Nephron progenitor cell (in vitro differentiated cells): ENCODE results near the gene MSI2.

Source experiments
- DNase-seq: peaks from one replicate; pipeline ENCODE4 v3.0.0; 2021
- H3K27ac Mint-ChIP-seq: 2 replicates; pipeline ENCODE4 v1.8.0; 2021; ENCODE audit warnings: mild to moderate bottlenecking, moderate library complexity, mixed read lengths
- H3K27me3 Mint-ChIP-seq: 2 replicates; pipeline ENCODE4 v1.8.0; 2021; ENCODE audit warnings: mild to moderate bottlenecking, low read depth, mixed read lengths; ENCODE audit not compliant: poor library complexity
- H3K36me3 Mint-ChIP-seq: 2 replicates; pipeline ENCODE4 v1.8.0; 2021; ENCODE audit warnings: low read depth, mixed read lengths
- H3K4me1 Mint-ChIP-seq: 2 replicates; pipeline ENCODE4 v1.8.0; 2021; ENCODE audit warnings: mixed read lengths
- H3K4me3 Mint-ChIP-seq: 2 replicates; pipeline ENCODE4 v1.8.0; 2021; ENCODE audit warnings: mild to moderate bottlenecking, moderate library complexity, mixed read lengths
- H3K9me3 Mint-ChIP-seq: 2 replicates; pipeline ENCODE4 v1.8.0; 2021; ENCODE audit warnings: mild to moderate bottlenecking, moderate library complexity, mixed read lengths
- CTCF ChIP-seq: fragments of 200-600 bp; sonication (generic); IDR thresholded peaks from 2 replicates; pipeline ENCODE4 v1.5.0; 2021; ENCODE audit warnings: antibody characterized with exemption

MSI2 gene

DNA sequence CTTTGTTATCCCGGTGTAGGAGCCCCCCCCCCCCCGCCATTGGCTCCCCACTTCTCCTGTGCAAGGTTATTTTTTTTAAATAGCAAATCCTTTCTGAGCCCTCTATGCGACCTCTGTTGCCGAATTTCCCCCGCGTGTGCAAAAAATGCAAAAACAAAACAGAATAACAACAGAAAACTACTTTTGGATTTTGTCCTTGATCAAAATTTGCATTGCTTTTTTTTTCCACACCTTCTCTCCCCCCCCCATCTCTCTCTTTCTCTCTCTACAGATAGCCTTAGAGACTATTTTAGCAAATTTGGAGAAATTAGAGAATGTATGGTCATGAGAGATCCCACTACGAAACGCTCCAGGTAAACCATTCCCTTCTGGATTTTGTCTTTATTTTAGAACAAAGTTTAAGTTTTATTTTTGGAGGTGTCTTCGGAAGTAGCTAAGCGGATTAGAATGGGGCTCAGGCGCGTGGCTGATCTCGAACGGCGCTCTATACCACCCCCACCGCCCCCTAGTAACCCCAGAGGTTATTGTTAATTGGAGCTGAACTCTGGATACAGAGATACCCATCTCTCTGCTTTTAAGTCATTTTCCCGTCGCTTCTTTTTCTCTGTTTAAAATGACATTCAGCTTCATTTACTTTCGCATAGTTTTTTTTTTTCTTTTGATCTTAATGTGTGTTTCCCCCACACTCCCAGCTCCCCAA is 1.0 kb downstream of the MSI2 start:
- TF ChIP-seq CTCF, result no peak
- Mint-ChIP-seq H3K4me3 (peak overlapping the region; percentile 98), H3K9me3 (no peaks in the 10 kb centered on the region), H3K27me3 (no peaks in the 10 kb centered on the region), H3K27ac (peak overlapping the region; percentile 99), H3K4me1 (peaks cover 73% of the 10 kb centered on the region), H3K36me3 (peaks cover 22% of the 10 kb centered on the region)
- no peak for DNase-seq

GRCh38 chr17:57257895-57258851 is 1.9 kb downstream of the MSI2 start:
- Mint-ChIP-seq H3K27ac (peak overlapping the region; percentile 99), H3K36me3 (peaks cover 31% of the 10 kb centered on the region), H3K4me1 (peaks cover 78% of the 10 kb centered on the region), H3K9me3 (no peaks in the 10 kb centered on the region), H3K27me3 (no peaks in the 10 kb centered on the region), H3K4me3 (peak overlapping the region; percentile 98)
- TF ChIP-seq CTCF, result no peak
- no peak for DNase-seq

DNA sequence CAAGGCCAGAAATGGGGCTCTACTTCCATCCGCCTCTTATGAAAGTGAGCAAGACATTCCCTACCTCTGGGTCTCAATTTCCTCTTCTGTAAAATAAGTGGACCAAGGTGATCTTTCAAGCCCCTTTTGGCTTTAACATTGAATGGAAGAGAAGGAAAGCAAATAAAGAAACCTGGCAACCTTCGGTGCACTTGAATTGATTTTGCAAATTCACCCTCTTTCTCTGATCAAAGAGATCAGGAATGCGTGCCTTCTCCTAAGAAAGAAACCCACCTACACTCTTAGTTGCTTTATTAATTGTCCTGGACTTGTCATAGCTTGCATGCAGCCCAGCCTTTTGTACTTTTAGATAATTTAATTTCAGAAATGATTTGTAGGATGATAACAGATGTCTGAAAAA is 3.0 kb downstream of the MSI2 start:
- Mint-ChIP-seq H3K27ac (peak overlapping the region; percentile 99), H3K4me1 (peaks cover 78% of the 10 kb centered on the region), H3K27me3 (no peaks in the 10 kb centered on the region), H3K4me3 (peak overlapping the region; percentile 98), H3K36me3 (peaks cover 42% of the 10 kb centered on the region), H3K9me3 (no peaks in the 10 kb centered on the region)
- DNase-seq, result no peak
- TF ChIP-seq CTCF, result no peak

DNA sequence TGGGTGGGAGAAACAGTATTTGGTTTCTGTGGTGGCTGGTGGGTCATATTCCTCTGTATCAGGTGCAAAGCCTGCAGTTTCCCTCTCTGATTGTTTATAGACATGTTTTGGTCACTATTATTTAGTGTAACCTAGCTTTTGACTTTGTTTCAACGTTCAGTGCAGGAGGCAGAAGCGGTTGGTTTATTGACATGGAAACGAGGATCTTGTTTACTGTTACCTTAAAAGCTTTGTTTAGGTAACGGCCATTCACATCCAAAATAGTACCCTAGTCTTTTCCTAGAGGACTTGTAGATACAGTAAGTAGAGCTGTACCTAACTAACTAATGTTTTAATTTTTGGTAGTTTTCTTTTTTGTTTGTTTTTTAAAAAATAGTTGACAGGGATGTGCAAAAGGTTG is 3.5 kb downstream of the MSI2 start:
- Mint-ChIP-seq H3K4me3 (peak overlapping the region; percentile 98), H3K27me3 (no peaks in the 10 kb centered on the region), H3K9me3 (no peaks in the 10 kb centered on the region), H3K27ac (peak overlapping the region; percentile 39), H3K36me3 (peaks cover 47% of the 10 kb centered on the region), H3K4me1 (peaks cover 78% of the 10 kb centered on the region)
- DNase-seq, result no peak
- TF ChIP-seq CTCF, result no peak

- H3K9me3 Mint-ChIP-seq, result no peaks in the 10 kb centered on the region
- H3K27me3 Mint-ChIP-seq, result no peaks in the 10 kb centered on the region
- peak overlapping the region; percentile 81 for H3K27ac Mint-ChIP-seq
- H3K4me3 Mint-ChIP-seq, result peak overlapping the region; percentile 98
- no peak for DNase-seq
- H3K36me3 Mint-ChIP-seq, result peaks cover 54% of the 10 kb centered on the region
- TF ChIP-seq CTCF, result no peak
- H3K4me1 Mint-ChIP-seq, result peaks cover 78% of the 10 kb centered on the region
These were observed 4.2 kb downstream of the MSI2 start for GRCh38 chr17:57260325-57261083.
